T-helper 17 cell (primary cell): Measurements from ENCODE around the gene CATSPERD. TPM values are rescaled to one million over a fixed set of nuclear protein-coding genes. Genes with fewer than 3 reads are reported as not detected.
"Not testable (repeated sequence)": the region's sequence is repeated elsewhere in the genome, so short reads cannot be mapped to it uniquely, and the experiment has no call there.

ENCODE experiments used
- ATAC-seq: fragments of 150-1000 bp; cut with Tn5 transposase; 2 replicates; pipeline ENCODE4 v1.10.0; 2021; ENCODE audit warnings: mild to moderate bottlenecking, moderate library complexity
- DNase-seq, 3 donors: peaks; one replicate each; pipeline versions ENCODE4 v3.0.0 to v3.0.0-alpha.2; 2020 to 2021
- H3K9me3 ChIP-seq: one replicate; pipeline ENCODE4 v1.7.0; 2013; ENCODE audit warnings: low read length, mild to moderate bottlenecking; ENCODE audit not compliant: control insufficient read depth, poor library complexity, severe bottlenecking
- H3K27ac Mint-ChIP-seq: one replicate; pipeline ENCODE4 v1.8.0; 2022; ENCODE audit warnings: mild to moderate bottlenecking, moderate library complexity, mixed read lengths
- H3K27me3 Mint-ChIP-seq: one replicate; pipeline ENCODE4 v1.8.0; 2022; ENCODE audit warnings: mixed read lengths
- H3K36me3 Mint-ChIP-seq: one replicate; pipeline ENCODE4 v1.8.0; 2022; ENCODE audit warnings: low read depth, mixed read lengths
- H3K4me1 Mint-ChIP-seq: one replicate; pipeline ENCODE4 v1.8.0; 2022; ENCODE audit warnings: mild to moderate bottlenecking, mixed read lengths
- H3K4me3 Mint-ChIP-seq: one replicate; pipeline ENCODE4 v1.8.0; 2022; ENCODE audit warnings: mild to moderate bottlenecking, moderate library complexity, mixed read lengths
- total RNA-seq, 4 donors: library from RNA in 2 of 4; stranded (reverse) in 2 of 4; gene quantifications; one replicate each; pipeline ENCODE4 v1.2.3 and lab custom pipeline; 2022 to 2026

Gene CATSPERD
- total RNA-seq, 2 donors from 2014 or later: not detected

DNA sequence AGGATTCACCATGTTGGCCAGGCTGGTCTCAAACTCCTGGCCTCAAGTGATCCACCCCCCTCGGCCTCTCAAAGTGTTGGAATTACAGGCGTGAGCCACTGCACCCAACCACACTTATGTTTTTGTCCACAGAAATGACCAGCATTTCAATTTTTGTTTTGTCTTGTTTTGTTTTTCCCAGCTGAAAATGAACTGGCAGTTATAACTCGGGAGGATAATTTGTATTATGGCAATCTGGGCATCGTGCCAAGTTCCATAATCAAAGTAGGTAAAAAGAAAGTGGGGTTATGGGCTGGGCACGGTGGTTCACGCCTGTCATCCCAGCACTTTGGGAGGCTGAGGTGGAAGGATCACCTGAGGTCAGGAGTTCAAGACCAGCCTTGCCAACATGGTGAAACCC lies 28.5 kb downstream of the CATSPERD start:
- H3K4me3 Mint-ChIP-seq, H3K27me3 Mint-ChIP-seq, ATAC-seq, DNase-seq, H3K36me3 Mint-ChIP-seq, H3K4me1 Mint-ChIP-seq, H3K9me3 ChIP-seq, H3K27ac Mint-ChIP-seq: not testable (repeated sequence)

DNA sequence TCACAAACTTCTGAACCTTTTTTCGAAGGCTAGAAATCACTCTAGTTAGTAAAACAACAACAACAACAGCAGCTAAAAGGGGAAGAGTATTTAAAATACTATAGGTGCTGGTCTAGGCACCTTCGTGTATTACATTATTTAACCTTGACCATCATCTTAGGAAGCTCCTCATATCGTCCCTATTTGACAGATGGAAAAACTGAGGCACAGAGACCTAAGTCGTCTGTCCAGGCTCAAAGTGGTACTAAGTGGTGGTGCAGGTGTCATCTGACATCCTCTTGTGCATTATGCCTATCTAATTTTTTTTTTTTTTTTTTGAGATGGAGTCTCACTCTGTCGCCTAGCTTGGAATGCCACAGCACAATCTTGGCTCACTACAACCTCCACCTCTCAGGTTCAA lies 29.1 kb downstream of the CATSPERD start:
- no peak for DNase-seq
- H3K27ac Mint-ChIP-seq: no peak overlapping the region
- no peaks in the 10 kb centered on the region for H3K27me3 Mint-ChIP-seq
- no peaks in the 10 kb centered on the region for H3K9me3 ChIP-seq
- no peak overlapping the region for H3K4me3 Mint-ChIP-seq
- no peaks in the 10 kb centered on the region for H3K4me1 Mint-ChIP-seq
- H3K36me3 Mint-ChIP-seq: no peaks in the 10 kb centered on the region
- no peak for ATAC-seq

DNA sequence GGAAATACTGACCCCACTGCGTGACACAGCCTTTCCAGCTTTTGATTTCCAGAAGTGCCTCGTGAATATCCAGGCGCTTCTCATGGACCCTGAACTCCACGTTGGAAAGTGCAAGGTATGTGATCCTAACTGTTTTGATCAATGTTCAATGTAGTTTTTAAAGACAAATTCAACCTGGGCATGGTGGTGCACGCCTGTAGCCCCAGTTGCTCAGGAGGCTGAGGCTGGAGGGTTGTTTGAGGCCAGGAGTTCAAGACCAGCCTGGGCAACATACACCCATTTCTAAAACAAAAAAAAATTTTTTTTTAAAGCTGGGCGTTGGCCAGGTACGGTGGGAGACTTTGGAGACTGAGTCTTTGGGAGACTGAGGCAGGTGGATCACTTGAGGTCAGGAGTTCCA lies 31.3 kb downstream of the CATSPERD start:
- no peak for DNase-seq
- Mint-ChIP-seq H3K27ac (no peak overlapping the region), H3K27me3 (no peaks in the 10 kb centered on the region), H3K4me3 (no peak overlapping the region), H3K4me1 (no peaks in the 10 kb centered on the region), H3K36me3 (no peaks in the 10 kb centered on the region)
- H3K9me3 ChIP-seq: no peaks in the 10 kb centered on the region
- no peak for ATAC-seq

DNA sequence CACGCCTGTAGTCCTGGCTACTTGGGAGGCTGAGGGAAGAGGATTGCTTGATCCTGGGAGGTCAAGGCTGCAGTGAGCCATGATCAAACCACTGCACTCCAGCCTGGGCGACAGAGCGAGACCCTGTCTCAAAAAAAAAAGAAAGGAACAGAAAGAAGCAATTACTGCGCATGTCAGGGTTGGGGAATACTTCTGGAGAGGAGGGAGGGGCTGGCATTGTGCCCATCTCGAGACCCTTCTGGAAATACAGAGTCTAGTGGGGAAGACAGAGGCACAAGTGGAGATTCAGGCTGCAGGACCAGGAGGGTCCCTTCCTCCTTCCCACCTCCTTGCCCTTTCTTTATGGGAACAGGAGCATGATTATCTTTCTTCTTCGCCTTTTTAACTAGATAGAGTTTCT lies 33.3 kb downstream of the CATSPERD start:
- H3K9me3 ChIP-seq: no peaks in the 10 kb centered on the region
- H3K27ac Mint-ChIP-seq: no peak overlapping the region
- ATAC-seq: no peak
- no peaks in the 10 kb centered on the region for H3K4me1 Mint-ChIP-seq
- DNase-seq: no peak
- H3K27me3 Mint-ChIP-seq: peaks cover 7% of the 10 kb centered on the region
- H3K36me3 Mint-ChIP-seq: no peaks in the 10 kb centered on the region
- no peak overlapping the region for H3K4me3 Mint-ChIP-seq

DNA sequence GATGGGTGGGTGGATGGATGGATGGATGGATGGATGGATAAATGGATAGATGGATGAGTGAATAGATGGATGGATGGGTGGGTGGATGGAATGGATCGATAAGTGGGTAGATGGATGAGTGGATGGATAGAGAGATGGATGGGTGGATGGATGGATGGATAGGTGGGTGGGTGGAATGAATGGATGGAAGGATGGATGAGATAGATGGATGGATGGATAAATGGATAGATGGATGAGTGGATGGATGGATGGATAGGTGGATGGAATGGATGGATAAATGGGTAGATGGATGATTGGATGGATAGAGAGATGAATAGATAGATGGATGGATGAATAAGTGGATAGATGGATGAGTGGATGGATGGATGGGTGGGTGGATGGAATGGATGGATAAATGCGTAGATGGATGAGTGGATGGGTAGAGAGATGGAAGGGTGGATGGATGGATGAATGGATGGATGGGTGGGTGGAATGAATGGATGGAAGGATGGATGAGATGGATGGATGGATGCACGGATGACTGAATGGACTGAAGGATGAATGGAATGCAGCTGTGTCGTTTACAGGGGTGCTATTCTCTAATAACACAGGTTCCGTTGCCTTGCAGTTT lies 42.3 kb downstream of the CATSPERD start:
- no peak overlapping the region for H3K27ac Mint-ChIP-seq
- H3K9me3 ChIP-seq: no peaks in the 10 kb centered on the region
- ATAC-seq (no peak), DNase-seq (no peak)
- H3K27me3 Mint-ChIP-seq: peaks cover 5% of the 10 kb centered on the region
- no peak overlapping the region for H3K4me3 Mint-ChIP-seq
- no peaks in the 10 kb centered on the region for H3K4me1 Mint-ChIP-seq
- no peaks in the 10 kb centered on the region for H3K36me3 Mint-ChIP-seq

DNA sequence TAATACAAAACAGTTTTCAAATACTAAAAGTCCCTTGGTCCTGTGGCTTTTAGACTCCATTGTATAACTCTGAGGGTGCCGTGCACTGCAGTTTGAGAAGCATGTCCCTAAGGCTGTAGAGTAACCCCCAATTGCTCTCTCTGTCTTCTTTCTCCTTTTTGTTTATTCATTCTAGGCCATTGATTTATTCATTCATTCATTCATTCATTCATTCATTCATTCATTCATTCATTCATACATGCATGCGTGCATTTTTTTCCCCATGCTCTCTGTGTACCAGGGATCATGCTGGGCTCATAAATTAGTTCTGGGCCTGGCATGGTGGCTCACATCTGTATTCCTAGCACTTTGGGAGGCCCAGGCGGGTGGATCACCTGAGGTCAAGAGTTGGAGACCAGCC lies 44.8 kb downstream of the CATSPERD start:
- Mint-ChIP-seq H3K4me1 (no peaks in the 10 kb centered on the region), H3K27me3 (no peaks in the 10 kb centered on the region), H3K36me3 (no peaks in the 10 kb centered on the region), H3K27ac (no peak overlapping the region), H3K4me3 (no peak overlapping the region)
- DNase-seq (no peak), ATAC-seq (no peak)
- H3K9me3 ChIP-seq: no peaks in the 10 kb centered on the region

DNA sequence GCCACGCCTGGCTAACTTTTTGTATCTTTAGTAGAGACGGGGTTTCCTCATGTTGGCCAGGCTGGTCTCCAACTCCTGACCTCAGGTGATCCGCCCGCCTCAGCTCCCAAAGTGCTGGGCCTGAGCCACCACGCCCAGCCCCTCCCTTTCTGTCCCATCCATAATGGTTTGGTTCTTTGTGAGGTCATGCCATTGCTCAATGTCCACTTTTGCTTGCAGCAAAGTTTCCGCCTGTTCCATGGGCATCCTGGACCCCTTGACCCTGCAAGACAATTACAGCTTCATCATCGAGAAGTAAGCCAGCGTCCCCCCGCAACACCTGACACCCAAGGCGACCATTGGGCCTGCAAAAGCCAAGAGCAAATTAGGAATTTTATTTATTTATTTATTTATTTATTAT lies 47.5 kb downstream of the CATSPERD start:
- no peaks in the 10 kb centered on the region for H3K9me3 ChIP-seq
- no peaks in the 10 kb centered on the region for H3K36me3 Mint-ChIP-seq
- no peaks in the 10 kb centered on the region for H3K4me1 Mint-ChIP-seq
- H3K27me3 Mint-ChIP-seq: no peaks in the 10 kb centered on the region
- DNase-seq: no peak
- no peak overlapping the region for H3K4me3 Mint-ChIP-seq
- no peak overlapping the region for H3K27ac Mint-ChIP-seq
- no peak for ATAC-seq

DNA sequence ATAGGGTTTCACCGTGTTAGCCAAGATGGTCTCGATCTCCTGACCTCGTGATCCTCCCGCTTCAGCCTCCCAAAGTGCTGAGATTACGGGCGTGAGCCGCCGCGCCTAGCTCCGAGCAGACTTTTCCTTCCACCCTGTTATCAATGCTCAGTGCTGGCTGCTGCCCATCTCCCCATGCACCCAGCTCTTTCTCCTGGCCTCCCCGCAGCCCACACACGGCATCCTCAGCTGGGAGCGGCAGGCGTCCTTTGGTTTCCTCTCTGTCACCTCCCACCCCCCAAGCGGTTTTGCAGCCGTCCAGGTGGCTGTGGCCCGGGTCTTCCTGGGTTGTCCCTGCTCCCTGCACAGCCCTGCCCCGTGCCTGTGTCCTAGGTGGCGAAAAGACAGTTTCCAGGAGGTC lies 52.0 kb downstream of the CATSPERD start:
- Mint-ChIP-seq H3K4me3 (no peak overlapping the region), H3K4me1 (no peaks in the 10 kb centered on the region), H3K27me3 (no peaks in the 10 kb centered on the region), H3K27ac (no peak overlapping the region), H3K36me3 (no peaks in the 10 kb centered on the region)
- no peak for DNase-seq
- no peaks in the 10 kb centered on the region for H3K9me3 ChIP-seq
- no peak for ATAC-seq

DNA sequence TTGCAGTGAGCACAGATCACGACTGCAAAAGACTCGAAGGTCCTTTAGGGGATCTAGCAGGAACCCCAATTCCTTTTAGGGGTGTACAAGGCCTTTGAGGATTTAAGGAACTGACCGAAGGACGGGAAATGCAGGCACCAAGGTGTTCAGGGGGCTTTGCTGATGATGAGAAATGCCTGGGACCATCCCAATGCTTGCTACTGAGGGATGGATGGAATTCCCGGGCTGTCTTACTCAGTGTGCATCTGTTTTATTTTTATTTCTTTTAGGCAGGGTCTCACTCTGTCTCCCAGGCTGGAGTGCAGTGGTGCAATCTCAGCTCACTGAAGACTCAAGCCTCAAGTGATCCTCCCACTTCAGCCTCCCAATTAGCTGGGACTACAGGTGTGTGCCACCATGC lies 52.8 kb downstream of the CATSPERD start:
- no peaks in the 10 kb centered on the region for H3K27me3 Mint-ChIP-seq
- no peaks in the 10 kb centered on the region for H3K36me3 Mint-ChIP-seq
- ATAC-seq: no peak
- no peaks in the 10 kb centered on the region for H3K9me3 ChIP-seq
- H3K27ac Mint-ChIP-seq: no peak overlapping the region
- H3K4me1 Mint-ChIP-seq: no peaks in the 10 kb centered on the region
- no peak overlapping the region for H3K4me3 Mint-ChIP-seq
- no peak for DNase-seq

DNA sequence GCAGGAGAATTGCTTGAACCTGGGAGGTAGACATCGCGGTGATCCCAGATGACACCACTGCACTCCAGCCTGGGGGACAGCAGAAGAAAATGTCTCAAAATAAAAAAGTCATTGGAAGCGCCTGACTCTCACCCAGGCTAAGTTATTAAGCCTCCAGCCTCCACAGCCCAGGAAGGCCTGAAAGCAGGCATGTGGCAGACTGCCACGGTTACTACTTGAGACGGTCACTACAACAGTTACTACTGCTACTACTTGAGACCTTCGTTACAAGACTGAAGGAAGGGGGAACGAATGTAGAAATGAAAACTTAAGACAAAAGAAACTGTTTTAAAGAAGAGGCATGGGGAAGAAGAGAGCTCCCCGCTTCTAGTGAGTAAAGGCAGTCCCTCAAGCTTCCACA lies 54.5 kb downstream of the CATSPERD start:
- no peak for DNase-seq
- no peaks in the 10 kb centered on the region for H3K27me3 Mint-ChIP-seq
- no peaks in the 10 kb centered on the region for H3K4me1 Mint-ChIP-seq
- H3K36me3 Mint-ChIP-seq: no peaks in the 10 kb centered on the region
- ATAC-seq: no peak
- no peaks in the 10 kb centered on the region for H3K9me3 ChIP-seq
- no peak overlapping the region for H3K27ac Mint-ChIP-seq
- no peak overlapping the region for H3K4me3 Mint-ChIP-seq

DNA sequence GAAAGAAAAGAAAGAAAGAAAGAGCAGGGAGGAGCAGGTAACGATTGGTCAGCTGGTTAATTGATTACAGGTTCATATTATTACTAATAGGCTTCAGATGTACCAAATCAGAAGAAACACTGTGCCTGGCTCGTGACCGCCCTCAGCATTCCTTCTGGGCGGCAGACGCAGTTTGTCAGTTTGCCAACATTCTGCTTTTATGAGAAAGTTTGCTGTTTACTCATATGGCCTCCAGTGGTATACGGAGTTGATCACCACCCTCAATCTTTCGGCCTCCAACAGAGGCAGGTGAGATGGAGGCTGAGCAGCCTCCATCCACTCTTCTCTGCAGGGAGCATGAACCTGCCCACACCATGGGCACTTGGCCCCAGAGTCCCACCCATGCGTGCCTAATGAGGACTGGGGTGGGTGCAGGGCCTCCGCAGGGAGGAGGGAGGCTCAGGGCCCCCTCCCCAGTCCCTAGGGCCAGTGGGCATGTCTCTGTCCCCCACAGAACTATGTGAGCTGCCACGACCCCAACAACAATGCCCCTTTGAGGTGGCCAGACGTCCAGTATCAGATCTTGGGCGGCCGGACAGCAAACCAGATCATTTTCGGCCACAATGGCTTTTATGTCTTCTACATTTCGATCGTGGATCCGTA lies 55.4 kb downstream of the CATSPERD start:
- H3K36me3 Mint-ChIP-seq: no peaks in the 10 kb centered on the region
- no peaks in the 10 kb centered on the region for H3K9me3 ChIP-seq
- H3K4me3 Mint-ChIP-seq: no peak overlapping the region
- no peaks in the 10 kb centered on the region for H3K4me1 Mint-ChIP-seq
- DNase-seq (no peak), ATAC-seq (no peak)
- no peaks in the 10 kb centered on the region for H3K27me3 Mint-ChIP-seq
- no peak overlapping the region for H3K27ac Mint-ChIP-seq

DNA sequence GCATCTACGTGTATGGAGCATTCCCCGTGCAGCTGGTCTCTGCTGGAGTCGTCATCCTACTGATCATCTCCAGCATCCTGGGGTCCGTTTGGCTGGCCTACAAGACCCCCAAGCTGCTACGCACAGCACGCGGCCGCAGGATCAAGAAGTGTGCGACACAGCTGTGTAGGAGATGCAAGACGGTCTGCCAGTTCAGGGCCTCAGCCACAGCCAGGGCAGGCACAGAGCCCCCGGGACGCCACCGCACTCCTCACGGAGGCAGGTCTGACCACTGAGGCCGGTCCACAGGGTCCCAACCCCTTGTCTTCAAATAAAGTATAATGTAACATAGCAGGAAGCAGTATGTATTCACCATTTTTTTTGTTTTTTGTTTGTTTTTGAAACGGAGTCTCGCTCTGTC lies 58.0 kb downstream of the CATSPERD start:
- no peaks in the 10 kb centered on the region for H3K9me3 ChIP-seq
- Mint-ChIP-seq H3K27ac (no peak overlapping the region), H3K27me3 (no peaks in the 10 kb centered on the region), H3K4me3 (no peak overlapping the region), H3K36me3 (no peaks in the 10 kb centered on the region), H3K4me1 (no peaks in the 10 kb centered on the region)
- no peak for DNase-seq
- no peak for ATAC-seq

DNA sequence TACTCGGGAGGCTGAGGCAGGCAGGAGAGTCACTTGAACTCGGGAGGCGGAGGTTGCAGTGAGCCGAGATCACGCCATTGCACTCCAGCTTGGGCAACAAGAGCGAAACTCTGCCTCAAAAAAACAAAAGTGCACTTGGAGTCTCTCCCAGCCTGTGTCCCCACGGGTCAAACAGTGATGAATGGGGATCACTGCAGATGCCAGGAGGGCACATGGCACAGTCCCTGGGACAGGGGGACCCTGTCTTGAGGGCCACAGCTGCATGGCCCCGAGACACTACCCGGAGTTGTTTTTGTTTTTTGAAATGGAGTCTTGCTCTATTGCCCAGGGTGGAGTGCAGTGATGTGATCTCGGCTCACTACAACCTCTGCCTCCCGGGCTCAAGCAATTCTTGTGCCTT lies 60.5 kb downstream of the CATSPERD start:
- DNase-seq, H3K27ac Mint-ChIP-seq, H3K36me3 Mint-ChIP-seq, H3K9me3 ChIP-seq, H3K27me3 Mint-ChIP-seq, ATAC-seq, H3K4me3 Mint-ChIP-seq, H3K4me1 Mint-ChIP-seq: not testable (repeated sequence)

DNA sequence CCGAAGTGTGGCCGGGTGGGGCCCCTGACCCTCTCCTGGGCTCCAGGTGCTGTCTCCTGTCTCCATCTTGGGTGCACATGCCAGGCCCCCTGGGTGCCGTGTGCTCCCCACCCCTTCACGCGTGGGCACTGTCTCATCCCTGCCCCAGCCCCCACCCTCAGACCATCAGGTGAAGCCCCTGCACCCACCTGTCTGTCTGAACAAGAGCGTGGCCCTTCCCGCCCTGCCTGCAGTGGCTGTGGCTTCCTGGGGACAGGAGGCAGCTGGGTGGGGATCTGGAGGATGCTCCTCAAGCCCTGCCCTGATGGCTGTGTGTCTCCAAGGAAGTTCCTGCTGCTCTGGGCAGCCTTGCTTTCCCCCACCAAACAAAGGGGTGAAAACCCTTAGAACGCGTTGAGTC lies 61.9 kb downstream of the CATSPERD start:
- no peak for DNase-seq
- Mint-ChIP-seq H3K4me3 (no peak overlapping the region), H3K36me3 (peaks cover 4% of the 10 kb centered on the region), H3K27ac (no peak overlapping the region), H3K4me1 (no peaks in the 10 kb centered on the region), H3K27me3 (no peaks in the 10 kb centered on the region)
- no peak for ATAC-seq
- H3K9me3 ChIP-seq: no peaks in the 10 kb centered on the region
